HEK293T (cell line): ENCODE results near the gene CDK14.

Experiments used
- ARNT ChIP-seq: fragments of 450-650 bp; IDR thresholded peaks from 2 replicates; pipeline ENCODE4 v1.6.1; 2017; ENCODE audit warnings: mild to moderate bottlenecking
- BHLHE40 ChIP-seq: fragments of 450-650 bp; IDR thresholded peaks from 2 replicates; pipeline ENCODE4 v1.6.1; 2016; ENCODE audit warnings: mild to moderate bottlenecking, moderate library complexity, borderline replicate concordance
- CTBP1 ChIP-seq: fragments of 450-650 bp; IDR thresholded peaks from 2 replicates; pipeline ENCODE4 v1.6.1; 2016; ENCODE audit warnings: borderline replicate concordance
- ELF4 ChIP-seq: fragments of 450-650 bp; IDR thresholded peaks from 2 replicates; pipeline ENCODE4 v1.6.1; 2017; ENCODE audit warnings: antibody characterized with exemption
- FOXA1 ChIP-seq: fragments of 450-650 bp; IDR thresholded peaks from 2 replicates; pipeline ENCODE4 v1.6.1; 2016; ENCODE audit warnings: mild to moderate bottlenecking
- FOXK2 ChIP-seq: fragments of 450-650 bp; IDR thresholded peaks from 2 replicates; pipeline ENCODE4 v1.6.1; 2016; ENCODE audit warnings: mild to moderate bottlenecking
- FOXM1 ChIP-seq: fragments of 450-650 bp; IDR thresholded peaks from 2 replicates; pipeline ENCODE4 v1.6.1; 2017; ENCODE audit warnings: mild to moderate bottlenecking, borderline replicate concordance
- HDGF ChIP-seq: fragments of 450-650 bp; IDR thresholded peaks from 2 replicates; pipeline ENCODE4 v1.6.1; 2017; ENCODE audit warnings: antibody characterized with exemption, borderline replicate concordance
- L3MBTL2 ChIP-seq: fragments of 450-650 bp; conservative IDR thresholded peaks from 2 replicates; pipeline ENCODE4 v1.6.1; 2016; ENCODE audit warnings: mild to moderate bottlenecking
- NFRKB ChIP-seq: fragments of 450-650 bp; IDR thresholded peaks from 2 replicates; pipeline ENCODE4 v1.6.1; 2016; ENCODE audit warnings: mild to moderate bottlenecking, moderate library complexity
- SP1 ChIP-seq: fragments of 450-650 bp; IDR thresholded peaks from 2 replicates; pipeline ENCODE4 v1.6.1; 2017
- SUZ12 ChIP-seq: fragments of 450-650 bp; IDR thresholded peaks from 2 replicates; pipeline ENCODE4 v1.6.1; 2016; ENCODE audit warnings: mild to moderate bottlenecking
- TARDBP ChIP-seq: fragments of 450-650 bp; IDR thresholded peaks from 2 replicates; pipeline ENCODE4 v1.6.1; 2016
- ZNF384 ChIP-seq: fragments of 450-650 bp; IDR thresholded peaks from 2 replicates; pipeline ENCODE4 v1.6.1; 2016

DNA sequence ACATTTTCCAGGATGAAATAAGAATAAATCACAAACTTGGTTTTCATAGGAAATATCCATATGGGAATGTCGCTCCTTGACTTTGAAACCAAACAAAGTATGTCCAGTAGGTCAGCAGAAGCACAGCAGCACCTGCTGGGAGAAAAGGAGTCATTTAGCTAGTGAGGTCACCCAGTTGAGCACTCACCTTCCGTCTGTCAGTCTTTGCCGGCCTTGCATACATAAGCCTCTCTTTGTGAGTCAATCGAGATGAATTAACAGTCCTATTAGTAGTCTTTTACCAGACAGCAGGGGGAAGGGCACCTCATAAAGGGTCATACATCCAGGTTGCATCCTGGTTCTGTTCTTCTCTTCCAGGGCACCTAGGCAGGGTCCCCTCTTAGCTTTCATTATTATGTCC, 435.6 kb downstream of the CDK14 start:
- TF ChIP-seq SUZ12 (no peak), ELF4 (no peak), FOXK2 (no peak), FOXM1 (no peak), SP1 (no peak), FOXA1 (no peak), BHLHE40 (no peak), CTBP1 (no peak), NFRKB (no peak), ZNF384 (no peak), TARDBP (no peak), L3MBTL2 (no peak), HDGF (no peak), ARNT (no peak)
